KMS-11 (cell line): ENCODE data around the gene AUTS2.

Source experiments
- H2AFZ ChIP-seq: fragments of 200-600 bp; sonication (generic); 2 replicates; pipeline ENCODE4 v1.6.1; 2016; ENCODE audit warnings: antibody characterized with exemption, mixed run types, low read depth
- H3K27ac ChIP-seq: fragments of 200-600 bp; sonication (generic); 2 replicates; pipeline ENCODE4 v1.6.1; 2016; ENCODE audit warnings: mild to moderate bottlenecking, mixed run types
- H3K27me3 ChIP-seq: fragments of 200-600 bp; sonication (generic); 2 replicates; pipeline ENCODE4 v1.6.1; 2017; ENCODE audit warnings: mild to moderate bottlenecking, low read depth, mixed run types, moderate library complexity; ENCODE audit not compliant: insufficient read depth
- H3K36me3 ChIP-seq: fragments of 200-600 bp; sonication (generic); 2 replicates; pipeline ENCODE4 v1.6.1; 2017; ENCODE audit warnings: mild to moderate bottlenecking, mixed run types; ENCODE audit not compliant: insufficient read depth
- H3K4me1 ChIP-seq: fragments of 200-600 bp; sonication (generic); 2 replicates; pipeline ENCODE4 v1.6.1; 2016; ENCODE audit warnings: mild to moderate bottlenecking, low read depth, mixed run types; ENCODE audit not compliant: poor library complexity, severe bottlenecking
- H3K4me2 ChIP-seq: fragments of 200-600 bp; sonication (generic); 2 replicates; pipeline ENCODE4 v1.7.0; 2016; ENCODE audit warnings: mild to moderate bottlenecking, mixed run types
- H3K4me3 ChIP-seq: fragments of 200-600 bp; sonication (generic); IDR thresholded peaks from 2 replicates; pipeline ENCODE4 v1.6.1; 2017; ENCODE audit warnings: low read depth, low read length, mixed read lengths; ENCODE audit not compliant: insufficient read depth
- H3K79me2 ChIP-seq: fragments of 200-600 bp; sonication (generic); 2 replicates; pipeline ENCODE4 v1.6.1; 2016; ENCODE audit warnings: low read depth, mixed run types; ENCODE audit not compliant: insufficient read depth
- H3K9ac ChIP-seq: fragments of 200-600 bp; sonication (generic); 2 replicates; pipeline ENCODE4 v1.6.1; 2016; ENCODE audit warnings: mild to moderate bottlenecking, mixed run types
- H4K20me1 ChIP-seq: fragments of 200-600 bp; sonication (generic); 2 replicates; pipeline ENCODE4 v1.6.1; 2016; ENCODE audit warnings: mild to moderate bottlenecking, mixed run types; ENCODE audit not compliant: insufficient read depth
- CTCF ChIP-seq: fragments of 200-600 bp; sonication (generic); conservative IDR thresholded peaks from 2 replicates; pipeline ENCODE4 v1.6.1; 2017; ENCODE audit warnings: low read depth, mild to moderate bottlenecking, antibody characterized with exemption, low read length, moderate library complexity, mixed read lengths

Gene AUTS2

GRCh38 chr7:69624435-69625230, 26.4 kb downstream of the AUTS2 start:
- H4K20me1 ChIP-seq, result no peaks in the 10 kb centered on the region
- H3K4me2 ChIP-seq, result no peak overlapping the region
- H3K27ac ChIP-seq, result no peak overlapping the region
- peaks cover 44% of the 10 kb centered on the region for H3K4me1 ChIP-seq
- no peak overlapping the region for H3K4me3 ChIP-seq
- no peak for TF ChIP-seq CTCF
- no peaks in the 10 kb centered on the region for H3K36me3 ChIP-seq
- no peak overlapping the region for H3K9ac ChIP-seq
- no peaks in the 10 kb centered on the region for H3K79me2 ChIP-seq
- no peak overlapping the region for H2AFZ ChIP-seq
- H3K27me3 ChIP-seq, result no peaks in the 10 kb centered on the region

DNA sequence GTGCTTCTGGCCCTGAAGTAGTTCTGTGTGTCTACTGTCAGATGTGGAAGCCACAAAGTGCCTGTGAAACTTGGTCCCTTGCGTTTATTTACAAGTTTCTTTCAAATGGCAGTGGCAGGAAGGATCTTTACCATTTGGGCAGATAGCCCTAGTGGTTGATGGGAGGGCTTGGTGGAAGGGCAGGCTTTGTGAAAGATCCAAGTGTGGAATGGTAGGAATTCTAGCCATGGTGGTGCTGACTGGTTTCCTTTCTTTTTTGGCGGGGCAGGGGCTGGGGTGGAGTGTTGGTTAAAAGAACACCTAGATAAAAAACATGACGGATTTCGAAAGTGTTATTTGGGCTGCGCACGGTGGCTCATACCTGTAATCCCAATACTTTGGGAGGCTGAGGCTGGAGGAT, 27.0 kb downstream of the AUTS2 start:
- no peak for TF ChIP-seq CTCF
- Histone ChIP-seq H3K36me3 (no peaks in the 10 kb centered on the region), H3K4me1 (peaks cover 38% of the 10 kb centered on the region), H3K27ac (no peak overlapping the region), H3K4me2 (no peak overlapping the region), H3K27me3 (no peaks in the 10 kb centered on the region), H4K20me1 (no peaks in the 10 kb centered on the region), H3K79me2 (no peaks in the 10 kb centered on the region), H3K4me3 (no peak overlapping the region), H3K9ac (no peak overlapping the region), H2AFZ (no peak overlapping the region)

DNA sequence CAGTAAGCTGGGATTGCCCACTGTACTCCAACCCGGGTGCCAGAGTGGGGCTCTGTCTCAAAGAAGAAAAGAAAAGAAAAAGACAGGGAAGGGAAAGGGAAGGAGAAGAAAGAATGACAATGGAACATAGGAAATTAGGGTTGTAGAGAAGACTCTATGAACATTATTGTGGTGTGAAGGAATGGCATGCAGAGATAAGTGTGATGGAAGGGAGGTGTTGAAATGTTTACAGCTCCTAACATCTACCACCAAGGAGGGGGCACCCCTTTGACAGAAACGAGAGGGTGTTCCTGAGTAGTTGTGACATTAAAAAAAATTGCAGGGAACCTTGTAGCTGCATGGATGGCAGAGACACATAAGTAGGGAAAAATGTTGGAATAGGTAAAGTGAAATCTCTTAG, 27.5 kb downstream of the AUTS2 start:
- no peaks in the 10 kb centered on the region for H3K36me3 ChIP-seq
- H3K79me2 ChIP-seq, result no peaks in the 10 kb centered on the region
- H3K4me2 ChIP-seq, result no peak overlapping the region
- no peak overlapping the region for H3K4me3 ChIP-seq
- H4K20me1 ChIP-seq, result no peaks in the 10 kb centered on the region
- H2AFZ ChIP-seq, result no peak overlapping the region
- H3K9ac ChIP-seq, result no peak overlapping the region
- peaks cover 32% of the 10 kb centered on the region for H3K4me1 ChIP-seq
- no peaks in the 10 kb centered on the region for H3K27me3 ChIP-seq
- no peak for TF ChIP-seq CTCF
- no peak overlapping the region for H3K27ac ChIP-seq

GRCh38 chr7:69630292-69630691, 32.0 kb downstream of the AUTS2 start:
- Histone ChIP-seq H3K4me3 (no peak overlapping the region), H4K20me1 (no peaks in the 10 kb centered on the region), H3K27ac (no peak overlapping the region), H3K4me2 (no peak overlapping the region), H3K36me3 (no peaks in the 10 kb centered on the region), H3K79me2 (no peaks in the 10 kb centered on the region), H3K9ac (no peak overlapping the region), H3K27me3 (no peaks in the 10 kb centered on the region), H3K4me1 (peaks cover 4% of the 10 kb centered on the region), H2AFZ (no peak overlapping the region)
- TF ChIP-seq CTCF, result no peak
